Trophoblast cell (in vitro differentiated cells and primary cell): Measurements from ENCODE around the gene DYRK1A.

Source experiments
- DNase-seq, 2 donors: peaks; one replicate each; pipeline ENCODE4 v3.0.0-alpha.2; 2016
- H2AFZ ChIP-seq: 2 replicates; pipeline ENCODE4 v1.6.1; 2013; ENCODE audit warnings: low read length, moderate library complexity, mild to moderate bottlenecking; ENCODE audit not compliant: insufficient read depth, poor library complexity
- H2AK5ac ChIP-seq: 2 replicates; pipeline ENCODE4 v1.6.1; 2013; ENCODE audit warnings: mild to moderate bottlenecking, low read length
- H2BK120ac ChIP-seq: 2 replicates; pipeline ENCODE4 v1.6.1; 2013; ENCODE audit warnings: low read length, mild to moderate bottlenecking, moderate library complexity; ENCODE audit not compliant: insufficient read depth, poor library complexity
- H2BK12ac ChIP-seq: 2 replicates; pipeline ENCODE4 v1.6.1; 2013; ENCODE audit warnings: mild to moderate bottlenecking, low read length, moderate library complexity
- H2BK5ac ChIP-seq: 2 replicates; pipeline ENCODE4 v1.6.1; 2013; ENCODE audit warnings: low read length, low read depth, moderate library complexity, mild to moderate bottlenecking; ENCODE audit not compliant: poor library complexity
- H3K14ac ChIP-seq: 2 replicates; pipeline ENCODE4 v1.6.1; 2013; ENCODE audit warnings: mild to moderate bottlenecking, low read length
- H3K18ac ChIP-seq: 2 replicates; pipeline ENCODE4 v1.6.1; 2013; ENCODE audit warnings: mild to moderate bottlenecking, low read length
- H3K23ac ChIP-seq: 2 replicates; pipeline ENCODE4 v1.6.1; 2013; ENCODE audit warnings: low read length
- H3K27ac ChIP-seq: 2 replicates; pipeline ENCODE4 v1.5.1; 2013; ENCODE audit warnings: low read depth, mild to moderate bottlenecking, inconsistent platforms, low read length, moderate library complexity
- H3K27me3 ChIP-seq: 2 replicates; pipeline ENCODE4 v1.6.1; 2013; ENCODE audit warnings: inconsistent platforms, mild to moderate bottlenecking, low read length, moderate library complexity; ENCODE audit not compliant: insufficient read depth
- H3K36me3 ChIP-seq, 2 experiments: 1 replicate in 1 of 2; 2 replicates in 1 of 2; pipeline ENCODE4 v1.6.1; 2013; ENCODE audit warnings: low read length in 2 of 2, mild to moderate bottlenecking in 2 of 2, moderate library complexity in 1 of 2; ENCODE audit not compliant: insufficient read depth in 2 of 2, control insufficient read depth in 1 of 2
- H3K4ac ChIP-seq: 2 replicates; pipeline ENCODE4 v1.6.1; 2013; ENCODE audit warnings: low read depth, mild to moderate bottlenecking, low read length, moderate library complexity
- H3K4me1 ChIP-seq, 2 experiments: 1 replicate in 1 of 2; 2 replicates in 1 of 2; pipeline ENCODE4 v1.6.1; 2013; ENCODE audit warnings: low read length in 2 of 2, mild to moderate bottlenecking in 2 of 2, moderate library complexity in 1 of 2; ENCODE audit not compliant: insufficient read depth in 2 of 2, control insufficient read depth in 1 of 2
- H3K4me2 ChIP-seq: 2 replicates; pipeline ENCODE4 v1.6.1; 2013; ENCODE audit warnings: inconsistent platforms, mild to moderate bottlenecking, low read length, moderate library complexity
- H3K4me3 ChIP-seq: 2 replicates; pipeline ENCODE4 v1.5.1; 2013; ENCODE audit warnings: mild to moderate bottlenecking, low read depth, low read length, inconsistent platforms
- H3K79me1 ChIP-seq: one replicate; pipeline ENCODE4 v1.6.1; 2013; ENCODE audit warnings: low read length
- H3K79me2 ChIP-seq: 2 replicates; pipeline ENCODE4 v1.6.1; 2013; ENCODE audit warnings: low read length, mild to moderate bottlenecking; ENCODE audit not compliant: control insufficient read depth, insufficient read depth, poor library complexity
- H3K9ac ChIP-seq: 2 replicates; pipeline ENCODE4 v1.6.1; 2013; ENCODE audit warnings: mild to moderate bottlenecking, low read length
- H3K9me3 ChIP-seq: 2 replicates; pipeline ENCODE4 v1.6.1; 2013; ENCODE audit warnings: low read depth, mild to moderate bottlenecking, control low read depth, inconsistent platforms, low read length; ENCODE audit not compliant: insufficient read depth
- H4K12ac ChIP-seq: 2 replicates; pipeline ENCODE4 v1.6.1; 2013; ENCODE audit warnings: low read depth, mild to moderate bottlenecking, low read length, moderate library complexity
- H4K8ac ChIP-seq: 2 replicates; pipeline ENCODE4 v1.6.1; 2013; ENCODE audit warnings: low read depth, mild to moderate bottlenecking, low read length, moderate library complexity
- H4K91ac ChIP-seq: one replicate; pipeline ENCODE4 v1.6.1; 2013; ENCODE audit warnings: low read depth, mild to moderate bottlenecking, low read length, moderate library complexity
- WGBS: extraction: QIAGEN DNeasy Blood & Tissue Kit; methylation state at CpG from one replicate; pipeline ENCODE4 v1.1.7; 2013; ENCODE audit warnings: missing lambda C conversion rate; ENCODE audit not compliant: insufficient read length, insufficient coverage; ENCODE audit errors: extremely low coverage; 5-methylcytosine and 5-hydroxymethylcytosine counted together

Gene DYRK1A

GRCh38 chr21:37516998-37517397 lies 150.4 kb downstream of the DYRK1A start:
- Histone ChIP-seq H3K18ac (no peak overlapping the region), H3K9me3 (peaks cover 2% of the 10 kb centered on the region), H4K91ac (no peak overlapping the region), H3K4me2 (no peak overlapping the region), H3K4ac (no peak overlapping the region), H3K36me3 (peaks cover 12 to 20% of the 10 kb centered on the region in 2 experiments), H2AK5ac (no peak overlapping the region), H2BK5ac (no peak overlapping the region), H3K4me3 (no peak overlapping the region), H3K23ac (no peak overlapping the region), H3K9ac (no peak overlapping the region), H3K79me2 (no peaks in the 10 kb centered on the region), H2AFZ (no peak overlapping the region), H3K14ac (no peak overlapping the region), H2BK12ac (no peak overlapping the region), H2BK120ac (no peak overlapping the region), H3K4me1 (peaks cover 0 to 2% of the 10 kb centered on the region in 2 experiments), H3K79me1 (no peaks in the 10 kb centered on the region), H4K8ac (no peak overlapping the region), H3K27me3 (no peaks in the 10 kb centered on the region), H3K27ac (no peak overlapping the region), H4K12ac (no peak overlapping the region)
- WGBS = no CpG with 5 or more reads among the region's 7 CpGs
- no peak for DNase-seq

- H3K27ac ChIP-seq = no peak overlapping the region
- no peak overlapping the region for H3K4me2 ChIP-seq
- no peak overlapping the region for H4K8ac ChIP-seq
- no peak overlapping the region for H3K9ac ChIP-seq
- no peaks in the 10 kb centered on the region for H3K79me1 ChIP-seq
- no peak overlapping the region for H2AFZ ChIP-seq
- no peaks in the 10 kb centered on the region for H3K79me2 ChIP-seq
- no peak overlapping the region for H2BK120ac ChIP-seq
- peaks cover 5 to 6% of the 10 kb centered on the region in 2 experiments for H3K36me3 ChIP-seq
- no peak overlapping the region for H3K4ac ChIP-seq
- no peaks in the 10 kb centered on the region for H3K9me3 ChIP-seq
- H2AK5ac ChIP-seq = no peak overlapping the region
- H4K91ac ChIP-seq = no peak overlapping the region
- no CpG with 5 or more reads among the region's 11 CpGs for WGBS
- H3K4me1 ChIP-seq = no peaks in the 10 kb centered on the region
- no peaks in the 10 kb centered on the region for H3K27me3 ChIP-seq
- H2BK12ac ChIP-seq = no peak overlapping the region
- no peak overlapping the region for H3K14ac ChIP-seq
- H4K12ac ChIP-seq = no peak overlapping the region
- no peak overlapping the region for H3K4me3 ChIP-seq
- no peak for DNase-seq
- H3K18ac ChIP-seq = no peak overlapping the region
- H2BK5ac ChIP-seq = no peak overlapping the region
- H3K23ac ChIP-seq = no peak overlapping the region
Measured at GRCh38 chr21:37520801-37521200, 154.2 kb downstream of the DYRK1A start.

- Histone ChIP-seq H4K91ac (no peak overlapping the region), H2BK5ac (no peak overlapping the region), H2BK12ac (no peak overlapping the region), H3K36me3 (peaks cover 3 to 4% of the 10 kb centered on the region in 2 experiments), H3K4me3 (no peak overlapping the region), H3K27ac (no peak overlapping the region), H3K23ac (no peak overlapping the region), H4K12ac (no peak overlapping the region), H3K79me2 (no peaks in the 10 kb centered on the region), H2AFZ (no peak overlapping the region), H4K8ac (no peak overlapping the region), H3K18ac (no peak overlapping the region), H2BK120ac (no peak overlapping the region), H3K4me1 (no peaks in the 10 kb centered on the region), H3K4ac (no peak overlapping the region), H3K79me1 (no peaks in the 10 kb centered on the region), H3K9me3 (no peaks in the 10 kb centered on the region), H3K4me2 (no peak overlapping the region), H3K27me3 (no peaks in the 10 kb centered on the region), H2AK5ac (no peak overlapping the region), H3K9ac (no peak overlapping the region), H3K14ac (no peak overlapping the region)
- DNase-seq = no peak
- WGBS = no CpG with 5 or more reads among the region's 7 CpGs
Measured at GRCh38 chr21:37521658-37522057, 155.1 kb downstream of the DYRK1A start.

GRCh38 chr21:37522641-37523295 lies 156.2 kb downstream of the DYRK1A start:
- Histone ChIP-seq H4K91ac (no peak overlapping the region), H3K4me1 (no peaks in the 10 kb centered on the region), H3K79me1 (no peaks in the 10 kb centered on the region), H3K4me3 (no peak overlapping the region), H4K12ac (no peak overlapping the region), H3K4ac (no peak overlapping the region), H3K14ac (no peak overlapping the region), H2BK120ac (no peak overlapping the region), H4K8ac (no peak overlapping the region), H2AK5ac (no peak overlapping the region), H3K79me2 (no peaks in the 10 kb centered on the region), H3K9me3 (no peaks in the 10 kb centered on the region), H2AFZ (no peak overlapping the region), H2BK5ac (no peak overlapping the region), H3K36me3 (peaks cover 2 to 4% of the 10 kb centered on the region in 2 experiments), H3K27ac (no peak overlapping the region), H3K18ac (no peak overlapping the region), H2BK12ac (no peak overlapping the region), H3K23ac (no peak overlapping the region), H3K27me3 (no peaks in the 10 kb centered on the region), H3K4me2 (no peak overlapping the region), H3K9ac (no peak overlapping the region)
- DNase-seq = no peak
- WGBS = no CpG with 5 or more reads among the region's 10 CpGs
